ENCODE measurements around the gene POLR2M.

The POLR2M gene

DNA sequence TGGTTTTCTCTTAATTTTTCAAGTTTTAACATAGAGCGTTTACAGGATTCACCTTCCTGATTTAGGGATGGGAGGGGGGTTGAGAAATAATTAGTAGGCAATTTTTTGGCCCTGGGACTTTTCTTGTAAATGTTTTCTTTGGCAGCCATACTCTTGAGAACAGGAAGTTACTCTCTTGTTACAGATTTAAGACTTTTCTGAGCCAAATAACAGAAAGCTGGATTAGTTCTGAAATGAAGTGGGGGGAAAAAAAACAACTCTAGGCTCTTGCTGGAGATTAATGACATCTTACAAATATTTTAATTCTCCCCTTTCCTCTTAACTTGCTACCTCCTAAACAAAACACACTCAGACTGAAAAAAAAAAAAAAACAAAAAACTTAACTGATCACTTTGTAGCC is 13.8 kb upstream of the POLR2M start:
- WGBS (ENCODE audit: extremely low coverage, insufficient coverage, low lambda C conversion rate): no CpG with 5 or more reads among the region's 1 CpG
- Histone ChIP-seq H3K27ac (ENCODE audit: low read depth, low read length) (no peak overlapping the region), H3K4me1 (ENCODE audit: control insufficient read depth, low read depth, low read length) (no peaks in the 10 kb centered on the region), H2BK5ac (ENCODE audit: low read length) (no peak overlapping the region), H3K27me3 (ENCODE audit: insufficient read depth, low read length, poor library complexity) (no peaks in the 10 kb centered on the region), H3K4me2 (ENCODE audit: low read length) (no peak overlapping the region), H3K36me3 (ENCODE audit: control insufficient read depth, insufficient read depth, low read length) (no peaks in the 10 kb centered on the region), H3K18ac (ENCODE audit: low read length) (no peak overlapping the region), H2BK120ac (ENCODE audit: low read depth, low read length) (no peak overlapping the region), H4K5ac (ENCODE audit: low read length) (no peak overlapping the region), H3K4ac (ENCODE audit: low read depth, low read length) (no peak overlapping the region), H3K56ac (ENCODE audit: low read length) (no peak overlapping the region), H3K9ac (ENCODE audit: low read length) (no peak overlapping the region), H3K23ac (ENCODE audit: low read length) (no peak overlapping the region), H2AK5ac (ENCODE audit: low read length) (no peak overlapping the region), H3K79me1 (ENCODE audit: low read length) (no peaks in the 10 kb centered on the region), H4K8ac (ENCODE audit: low read depth, low read length) (no peak overlapping the region), H3K4me3 (ENCODE audit: low read length) (no peak overlapping the region), H2BK15ac (replicated peaks; ENCODE audit: low read depth) (no peak overlapping the region), H3K79me2 (ENCODE audit: control insufficient read depth, insufficient read depth, low read length) (no peaks in the 10 kb centered on the region)
- DNase-seq: no peak

DNA sequence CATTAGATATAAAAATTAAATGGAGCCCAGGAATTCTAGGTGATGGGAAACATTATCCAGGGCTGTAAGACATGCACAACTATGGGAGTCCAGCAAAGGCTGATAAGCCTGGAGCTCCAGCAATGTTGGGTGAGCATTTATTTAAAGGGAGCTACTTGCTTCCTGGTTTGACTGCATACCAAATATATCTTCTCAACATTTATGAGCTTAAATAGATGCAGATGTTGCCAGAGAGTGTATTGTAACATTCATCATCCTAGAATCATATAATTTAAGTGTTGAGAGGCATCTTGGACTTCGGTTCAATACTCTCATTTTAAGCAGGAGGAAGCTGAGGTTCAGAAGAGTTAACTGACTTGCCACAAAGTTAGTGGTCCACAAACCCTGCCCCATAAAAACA is 12.2 kb upstream of the POLR2M start:
- no peak overlapping the region for H3K27ac ChIP-seq (ENCODE audit: low read depth, low read length)

DNA sequence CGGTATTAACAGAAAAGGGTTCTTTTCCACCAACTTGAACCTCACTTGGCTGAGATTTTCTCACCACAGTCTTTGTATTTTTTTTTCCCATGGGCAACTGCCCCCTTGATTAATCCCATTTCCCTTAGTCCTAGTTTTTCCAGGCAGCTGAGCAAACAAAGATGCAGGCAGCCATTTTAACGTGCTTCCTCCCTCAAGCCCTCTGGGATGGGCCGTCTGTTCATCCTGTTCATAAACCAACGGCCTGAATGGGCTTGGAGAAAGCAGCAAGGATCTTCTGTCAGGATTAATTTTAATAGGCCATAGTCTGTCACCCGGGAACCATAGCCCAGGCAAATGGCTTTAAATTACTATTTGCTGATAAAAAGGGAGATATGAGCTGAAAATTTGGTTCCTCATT is 10.4 kb upstream of the POLR2M start:
- Histone ChIP-seq H2AK5ac (ENCODE audit: low read length) (no peak overlapping the region), H3K18ac (ENCODE audit: low read length) (no peak overlapping the region), H3K27me3 (ENCODE audit: insufficient read depth, low read length, poor library complexity) (no peaks in the 10 kb centered on the region), H3K4ac (ENCODE audit: low read depth, low read length) (no peak overlapping the region), H2BK15ac (replicated peaks; ENCODE audit: low read depth) (no peak overlapping the region), H3K79me2 (ENCODE audit: control insufficient read depth, insufficient read depth, low read length) (no peaks in the 10 kb centered on the region), H3K23ac (ENCODE audit: low read length) (no peak overlapping the region), H4K5ac (ENCODE audit: low read length) (no peak overlapping the region), H2BK5ac (ENCODE audit: low read length) (no peak overlapping the region), H3K4me2 (ENCODE audit: low read length) (no peak overlapping the region), H3K36me3 (ENCODE audit: control insufficient read depth, insufficient read depth, low read length) (no peaks in the 10 kb centered on the region), H3K79me1 (ENCODE audit: low read length) (no peaks in the 10 kb centered on the region), H3K4me1 (ENCODE audit: control insufficient read depth, low read depth, low read length) (no peaks in the 10 kb centered on the region), H4K8ac (ENCODE audit: low read depth, low read length) (no peak overlapping the region), H3K4me3 (ENCODE audit: low read length) (no peak overlapping the region), H3K9ac (ENCODE audit: low read length) (no peak overlapping the region), H3K27ac (ENCODE audit: low read depth, low read length) (no peak overlapping the region), H3K56ac (ENCODE audit: low read length) (no peak overlapping the region), H2BK120ac (ENCODE audit: low read depth, low read length) (no peak overlapping the region)
- peak; percentile 40 for DNase-seq
- no CpG with 5 or more reads among the region's 5 CpGs for WGBS (ENCODE audit: extremely low coverage, insufficient coverage, low lambda C conversion rate)

More for the DNA sequence above, 12.2 kb upstream of the POLR2M start:
- Histone ChIP-seq H3K4me1 (ENCODE audit: control insufficient read depth, low read depth, low read length) (no peaks in the 10 kb centered on the region), H2BK15ac (replicated peaks; ENCODE audit: low read depth) (no peak overlapping the region), H4K5ac (ENCODE audit: low read length) (no peak overlapping the region), H3K18ac (ENCODE audit: low read length) (no peak overlapping the region), H3K4ac (ENCODE audit: low read depth, low read length) (no peak overlapping the region), H2BK120ac (ENCODE audit: low read depth, low read length) (no peak overlapping the region), H3K27me3 (ENCODE audit: insufficient read depth, low read length, poor library complexity) (no peaks in the 10 kb centered on the region), H3K4me3 (ENCODE audit: low read length) (no peak overlapping the region), H3K23ac (ENCODE audit: low read length) (no peak overlapping the region), H3K56ac (ENCODE audit: low read length) (no peak overlapping the region), H3K79me2 (ENCODE audit: control insufficient read depth, insufficient read depth, low read length) (no peaks in the 10 kb centered on the region), H2AK5ac (ENCODE audit: low read length) (no peak overlapping the region), H3K4me2 (ENCODE audit: low read length) (no peak overlapping the region), H4K8ac (ENCODE audit: low read depth, low read length) (no peak overlapping the region), H3K79me1 (ENCODE audit: low read length) (no peaks in the 10 kb centered on the region), H3K9ac (ENCODE audit: low read length) (no peak overlapping the region), H2BK5ac (ENCODE audit: low read length) (no peak overlapping the region), H3K36me3 (ENCODE audit: control insufficient read depth, insufficient read depth, low read length) (no peaks in the 10 kb centered on the region)
- DNase-seq: no peak
- WGBS (ENCODE audit: extremely low coverage, insufficient coverage, low lambda C conversion rate): no CpG with 5 or more reads among the region's 1 CpG

GRCh38 chr15:57697588-57697987 is 8.9 kb upstream of the POLR2M start:
- H3K79me1 ChIP-seq (ENCODE audit: low read length): no peaks in the 10 kb centered on the region
- no peak overlapping the region for H3K9ac ChIP-seq (ENCODE audit: low read length)
- no peaks in the 10 kb centered on the region for H3K79me2 ChIP-seq (ENCODE audit: control insufficient read depth, insufficient read depth, low read length)
- H3K56ac ChIP-seq (ENCODE audit: low read length): no peak overlapping the region
- H4K8ac ChIP-seq (ENCODE audit: low read depth, low read length): no peak overlapping the region
- no peak overlapping the region for H2BK5ac ChIP-seq (ENCODE audit: low read length)
- H3K4me2 ChIP-seq (ENCODE audit: low read length): no peak overlapping the region
- H3K4me3 ChIP-seq (ENCODE audit: low read length): no peak overlapping the region
- H2BK15ac ChIP-seq (replicated peaks; ENCODE audit: low read depth): no peak overlapping the region
- no peak overlapping the region for H3K27ac ChIP-seq (ENCODE audit: low read depth, low read length)
- H2AK5ac ChIP-seq (ENCODE audit: low read length): no peak overlapping the region
- H3K4ac ChIP-seq (ENCODE audit: low read depth, low read length): no peak overlapping the region
- H4K5ac ChIP-seq (ENCODE audit: low read length): no peak overlapping the region
- H2BK120ac ChIP-seq (ENCODE audit: low read depth, low read length): no peak overlapping the region
- DNase-seq: no peak
- H3K27me3 ChIP-seq (ENCODE audit: insufficient read depth, low read length, poor library complexity): no peaks in the 10 kb centered on the region
- no peak overlapping the region for H3K23ac ChIP-seq (ENCODE audit: low read length)
- no CpG with 5 or more reads among the region's 4 CpGs for WGBS (ENCODE audit: extremely low coverage, insufficient coverage, low lambda C conversion rate)
- no peak overlapping the region for H3K18ac ChIP-seq (ENCODE audit: low read length)
- H3K4me1 ChIP-seq (ENCODE audit: control insufficient read depth, low read depth, low read length): no peaks in the 10 kb centered on the region
- no peaks in the 10 kb centered on the region for H3K36me3 ChIP-seq (ENCODE audit: control insufficient read depth, insufficient read depth, low read length)

DNA sequence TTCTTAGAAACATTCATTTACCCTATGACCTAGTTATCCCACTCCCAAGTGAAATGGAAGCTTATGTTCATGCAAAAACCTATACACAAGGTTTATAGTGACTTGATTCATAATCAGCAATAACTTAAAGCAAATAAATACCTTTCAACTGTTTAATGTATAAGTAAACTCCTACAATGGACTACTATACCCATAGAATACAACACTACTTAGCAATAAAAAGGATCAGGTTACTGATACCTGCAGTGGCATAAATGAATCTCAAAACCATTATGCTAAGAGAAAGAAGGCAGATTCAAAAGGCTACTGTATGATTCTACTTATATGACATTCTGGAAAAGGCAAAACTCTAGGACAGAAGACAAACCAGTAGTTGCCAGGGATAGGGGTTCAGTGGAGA is 8.3 kb upstream of the POLR2M start:
- no peak overlapping the region for H4K8ac ChIP-seq (ENCODE audit: low read depth, low read length)
- no peaks in the 10 kb centered on the region for H3K27me3 ChIP-seq (ENCODE audit: insufficient read depth, low read length, poor library complexity)
- no peak overlapping the region for H2AK5ac ChIP-seq (ENCODE audit: low read length)
- no peak overlapping the region for H3K23ac ChIP-seq (ENCODE audit: low read length)
- H3K4me1 ChIP-seq (ENCODE audit: control insufficient read depth, low read depth, low read length): no peaks in the 10 kb centered on the region
- H3K4me2 ChIP-seq (ENCODE audit: low read length): no peak overlapping the region
- no peak for DNase-seq
- H3K56ac ChIP-seq (ENCODE audit: low read length): no peak overlapping the region
- H3K79me2 ChIP-seq (ENCODE audit: control insufficient read depth, insufficient read depth, low read length): no peaks in the 10 kb centered on the region
- no peak overlapping the region for H3K18ac ChIP-seq (ENCODE audit: low read length)
- H3K9ac ChIP-seq (ENCODE audit: low read length): no peak overlapping the region
- no peak overlapping the region for H3K4me3 ChIP-seq (ENCODE audit: low read length)
- H4K5ac ChIP-seq (ENCODE audit: low read length): no peak overlapping the region
- no peaks in the 10 kb centered on the region for H3K79me1 ChIP-seq (ENCODE audit: low read length)
- H3K36me3 ChIP-seq (ENCODE audit: control insufficient read depth, insufficient read depth, low read length): no peaks in the 10 kb centered on the region
- H3K27ac ChIP-seq (ENCODE audit: low read depth, low read length): no peak overlapping the region
- no peak overlapping the region for H2BK5ac ChIP-seq (ENCODE audit: low read length)
- no peak overlapping the region for H3K4ac ChIP-seq (ENCODE audit: low read depth, low read length)
- no peak overlapping the region for H2BK120ac ChIP-seq (ENCODE audit: low read depth, low read length)
- no peak overlapping the region for H2BK15ac ChIP-seq (replicated peaks; ENCODE audit: low read depth)

GRCh38 chr15:57698991-57699390 is 7.5 kb upstream of the POLR2M start:
- H3K79me1 ChIP-seq (ENCODE audit: low read length): no peaks in the 10 kb centered on the region
- H3K9ac ChIP-seq (ENCODE audit: low read length): no peak overlapping the region
- H3K4me1 ChIP-seq (ENCODE audit: control insufficient read depth, low read depth, low read length): no peaks in the 10 kb centered on the region
- no peak overlapping the region for H3K23ac ChIP-seq (ENCODE audit: low read length)
- no peaks in the 10 kb centered on the region for H3K36me3 ChIP-seq (ENCODE audit: control insufficient read depth, insufficient read depth, low read length)
- H2BK5ac ChIP-seq (ENCODE audit: low read length): no peak overlapping the region
- no peak overlapping the region for H3K4me3 ChIP-seq (ENCODE audit: low read length)
- no peak overlapping the region for H2BK15ac ChIP-seq (replicated peaks; ENCODE audit: low read depth)
- no peak overlapping the region for H3K4ac ChIP-seq (ENCODE audit: low read depth, low read length)
- no peak overlapping the region for H4K5ac ChIP-seq (ENCODE audit: low read length)
- H3K27ac ChIP-seq (ENCODE audit: low read depth, low read length): no peak overlapping the region
- H3K27me3 ChIP-seq (ENCODE audit: insufficient read depth, low read length, poor library complexity): no peaks in the 10 kb centered on the region
- H4K8ac ChIP-seq (ENCODE audit: low read depth, low read length): no peak overlapping the region
- no CpG with 5 or more reads among the region's 4 CpGs for WGBS (ENCODE audit: extremely low coverage, insufficient coverage, low lambda C conversion rate)
- no peak overlapping the region for H2BK120ac ChIP-seq (ENCODE audit: low read depth, low read length)
- H3K4me2 ChIP-seq (ENCODE audit: low read length): no peak overlapping the region
- H2AK5ac ChIP-seq (ENCODE audit: low read length): no peak overlapping the region
- no peaks in the 10 kb centered on the region for H3K79me2 ChIP-seq (ENCODE audit: control insufficient read depth, insufficient read depth, low read length)
- no peak overlapping the region for H3K56ac ChIP-seq (ENCODE audit: low read length)
- no peak overlapping the region for H3K18ac ChIP-seq (ENCODE audit: low read length)
- DNase-seq: no peak

Measured in mesendoderm (in vitro differentiated cells).